Testis (tissue), 2 donors: ENCODE data around the gene RAD17.

Source experiments
- POLR2A ChIP-seq: fragments of 450-650 bp; IDR thresholded peaks from one replicate; pipeline ENCODE4 v1.6.1; 2017; ENCODE audit warnings: antibody characterized with exemption, mild to moderate bottlenecking, moderate library complexity
- TF ChIP-seq, protein P1 (sequence below), 3 experiments: fragments of 450-650 bp in 2 of 3; fragments of 200-600 bp in 1 of 3; sonication (generic) in 1 of 3; IDR thresholded peaks; one replicate each; pipeline ENCODE4 v1.5.1; 2016 to 2019; ENCODE audit warnings: antibody characterized with exemption in 3 of 3, mild to moderate bottlenecking in 2 of 3, moderate library complexity in 1 of 3

DNA sequence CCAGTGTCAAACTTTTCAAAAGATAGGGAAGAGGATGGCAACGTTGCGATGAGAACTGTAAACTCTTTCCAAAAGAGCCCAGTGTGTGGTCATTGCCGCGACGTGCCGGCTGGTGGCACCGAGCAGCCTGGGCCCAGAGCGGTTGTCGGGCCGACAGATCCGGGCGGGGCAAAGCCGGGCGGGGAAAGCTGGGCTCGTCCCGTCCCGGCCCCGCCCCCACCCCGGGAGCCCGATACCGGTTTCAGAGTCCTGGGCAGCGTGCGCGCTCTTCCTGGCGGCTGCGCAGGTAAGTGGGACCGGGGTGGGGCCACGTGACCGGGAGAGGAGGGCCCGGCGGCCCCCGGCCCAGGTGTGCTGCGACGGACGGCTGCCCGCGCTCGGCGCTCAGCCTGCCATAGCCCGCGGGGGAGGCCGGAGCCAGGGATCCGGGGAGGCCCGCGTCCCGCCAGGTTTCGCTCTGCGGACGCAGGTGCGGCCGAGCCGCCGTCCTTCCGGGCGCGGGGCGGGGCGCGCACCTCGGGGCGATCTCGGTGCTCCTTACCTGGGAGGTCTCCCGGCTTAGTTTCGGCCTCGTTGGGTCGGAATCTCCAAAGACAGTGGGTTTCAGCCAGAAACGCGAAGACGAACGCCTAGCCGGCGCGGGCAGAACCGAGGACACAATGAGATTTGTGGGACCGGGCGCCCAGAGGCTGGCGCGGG, 45.4 kb downstream of the RAD17 start, which contains the start of gene MARVELD2:
- TF ChIP-seq, protein P1, sequence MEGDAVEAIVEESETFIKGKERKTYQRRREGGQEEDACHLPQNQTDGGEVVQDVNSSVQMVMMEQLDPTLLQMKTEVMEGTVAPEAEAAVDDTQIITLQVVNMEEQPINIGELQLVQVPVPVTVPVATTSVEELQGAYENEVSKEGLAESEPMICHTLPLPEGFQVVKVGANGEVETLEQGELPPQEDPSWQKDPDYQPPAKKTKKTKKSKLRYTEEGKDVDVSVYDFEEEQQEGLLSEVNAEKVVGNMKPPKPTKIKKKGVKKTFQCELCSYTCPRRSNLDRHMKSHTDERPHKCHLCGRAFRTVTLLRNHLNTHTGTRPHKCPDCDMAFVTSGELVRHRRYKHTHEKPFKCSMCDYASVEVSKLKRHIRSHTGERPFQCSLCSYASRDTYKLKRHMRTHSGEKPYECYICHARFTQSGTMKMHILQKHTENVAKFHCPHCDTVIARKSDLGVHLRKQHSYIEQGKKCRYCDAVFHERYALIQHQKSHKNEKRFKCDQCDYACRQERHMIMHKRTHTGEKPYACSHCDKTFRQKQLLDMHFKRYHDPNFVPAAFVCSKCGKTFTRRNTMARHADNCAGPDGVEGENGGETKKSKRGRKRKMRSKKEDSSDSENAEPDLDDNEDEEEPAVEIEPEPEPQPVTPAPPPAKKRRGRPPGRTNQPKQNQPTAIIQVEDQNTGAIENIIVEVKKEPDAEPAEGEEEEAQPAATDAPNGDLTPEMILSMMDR (IDR thresholded peaks at IDR 0.05): no peak
- no peak for TF ChIP-seq POLR2A
